Osteoblast (primary cell): ENCODE data around the gene PTDSS2. TPM values are rescaled to one million over a fixed set of nuclear protein-coding genes. Genes with fewer than 3 reads are reported as not detected.

Experiments
- DNase-seq: peaks from one replicate; pipeline ENCODE4 v3.0.0; 2011; ENCODE audit warnings: low spot score, mixed read lengths; ENCODE audit not compliant: insufficient read length; ENCODE audit errors: missing footprints
- H2AFZ ChIP-seq: 2 replicates; pipeline ENCODE4 v1.6.0; 2011; ENCODE audit warnings: mild to moderate bottlenecking, low read length
- H3K27ac ChIP-seq: 2 replicates; pipeline ENCODE4 v1.5.1; 2011; ENCODE audit warnings: mild to moderate bottlenecking, low read depth, low read length, moderate library complexity
- H3K27me3 ChIP-seq: 2 replicates; pipeline ENCODE4 v1.6.0; 2012; ENCODE audit warnings: mild to moderate bottlenecking, control low read depth, inconsistent platforms, low read length, moderate library complexity; ENCODE audit not compliant: insufficient read depth
- H3K36me3 ChIP-seq: 2 replicates; pipeline ENCODE4 v1.5.1; 2011; ENCODE audit warnings: mild to moderate bottlenecking, low read length, control low read depth, moderate library complexity; ENCODE audit not compliant: insufficient read depth
- H3K4me1 ChIP-seq: 2 replicates; pipeline ENCODE4 v1.5.1; 2011; ENCODE audit warnings: mild to moderate bottlenecking, low read length, control low read depth, moderate library complexity; ENCODE audit not compliant: insufficient read depth
- H3K4me2 ChIP-seq: 2 replicates; pipeline ENCODE4 v1.6.0; 2011; ENCODE audit warnings: mild to moderate bottlenecking, low read length; ENCODE audit not compliant: insufficient read depth
- H3K4me3 ChIP-seq: fragments of 200-600 bp; sonication (generic); 3 replicates; pipeline ENCODE4 v1.5.1; 2012; ENCODE audit warnings: mild to moderate bottlenecking, low read length, inconsistent platforms; ENCODE audit not compliant: insufficient read depth
- H3K79me2 ChIP-seq: 2 replicates; pipeline ENCODE4 v1.6.0; 2012; ENCODE audit warnings: mild to moderate bottlenecking, low read length, control low read depth, inconsistent platforms; ENCODE audit not compliant: insufficient read depth
- H3K9me3 ChIP-seq: 2 replicates; pipeline ENCODE4 v1.5.1; 2011; ENCODE audit warnings: low read depth, low read length, control low read depth
- H4K20me1 ChIP-seq: 2 replicates; pipeline ENCODE4 v1.6.0; 2012; ENCODE audit warnings: mild to moderate bottlenecking, low read length, control low read depth; ENCODE audit not compliant: insufficient read depth
- total RNA-seq: library from RNA; depleted of rRNA; stranded (reverse); fragments of >200 nt; gene quantifications from 2 replicates; pipeline ENCODE4 v1.2.3, GENCODE V29; 2012
- TF ChIP-seq, protein P1 (sequence below): IDR thresholded peaks from 2 replicates; pipeline ENCODE4 v1.5.1; 2011; ENCODE audit warnings: mild to moderate bottlenecking, low read depth, low read length, moderate library complexity; ENCODE audit errors: extremely low read depth

PTDSS2 gene
- total RNA-seq, 1 donor = 36.2 TPM

DNA sequence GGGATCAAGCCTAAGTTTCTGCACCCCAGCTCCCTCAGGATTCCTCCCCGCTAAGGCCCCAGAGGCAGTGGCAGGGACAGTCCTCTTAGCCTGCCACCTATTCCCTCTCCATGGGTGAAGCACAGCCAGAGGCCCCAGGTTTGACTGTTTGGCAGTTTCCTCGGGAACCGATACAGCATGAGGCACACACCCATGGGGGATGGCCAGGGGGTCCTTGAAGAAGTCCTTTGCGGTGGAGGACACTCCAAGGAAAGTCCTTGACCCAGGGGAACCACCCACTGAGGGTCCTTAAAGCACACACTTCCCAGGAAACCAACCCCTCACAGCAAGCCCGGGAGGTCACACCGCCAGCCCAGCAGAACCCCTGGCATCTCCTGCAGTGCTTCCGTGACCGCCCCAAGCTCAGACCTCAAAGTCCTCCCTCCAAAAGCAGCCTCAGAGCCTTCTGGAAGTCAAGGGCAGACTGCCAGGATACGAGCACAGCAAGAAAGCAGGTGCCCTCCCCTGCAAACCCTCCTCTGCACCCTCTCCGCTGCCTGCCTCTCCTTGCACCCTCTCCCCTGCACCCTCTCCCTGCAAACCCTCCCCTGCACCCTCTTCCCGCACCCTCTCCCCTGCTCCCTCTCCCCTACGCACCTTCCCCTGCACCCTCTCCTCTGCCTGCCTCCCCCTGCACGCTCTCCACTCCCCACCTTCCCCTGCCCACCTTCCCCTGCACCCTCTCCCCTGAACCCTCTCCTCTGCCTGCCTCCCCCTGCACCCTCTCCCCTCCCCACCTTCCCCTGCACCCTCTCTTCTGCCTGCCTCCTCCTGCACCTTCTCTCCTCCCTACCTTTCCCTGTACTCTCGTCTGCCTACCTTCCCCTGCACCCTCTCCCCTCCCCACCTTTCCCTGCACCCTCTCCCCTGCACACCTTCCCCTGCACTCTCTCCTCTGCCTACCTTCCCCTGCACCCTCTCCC, 36.7 kb upstream of the PTDSS2 start:
- H3K9me3 ChIP-seq = no peaks in the 10 kb centered on the region
- H4K20me1 ChIP-seq = no peaks in the 10 kb centered on the region
- H3K27me3 ChIP-seq = peaks cover 10% of the 10 kb centered on the region
- no peak overlapping the region for H3K27ac ChIP-seq
- DNase-seq = no peak
- H3K4me3 ChIP-seq = no peak overlapping the region
- H3K36me3 ChIP-seq = no peaks in the 10 kb centered on the region
- peaks cover 6% of the 10 kb centered on the region for H3K4me1 ChIP-seq
- H3K79me2 ChIP-seq = no peaks in the 10 kb centered on the region
- TF ChIP-seq, protein P1, sequence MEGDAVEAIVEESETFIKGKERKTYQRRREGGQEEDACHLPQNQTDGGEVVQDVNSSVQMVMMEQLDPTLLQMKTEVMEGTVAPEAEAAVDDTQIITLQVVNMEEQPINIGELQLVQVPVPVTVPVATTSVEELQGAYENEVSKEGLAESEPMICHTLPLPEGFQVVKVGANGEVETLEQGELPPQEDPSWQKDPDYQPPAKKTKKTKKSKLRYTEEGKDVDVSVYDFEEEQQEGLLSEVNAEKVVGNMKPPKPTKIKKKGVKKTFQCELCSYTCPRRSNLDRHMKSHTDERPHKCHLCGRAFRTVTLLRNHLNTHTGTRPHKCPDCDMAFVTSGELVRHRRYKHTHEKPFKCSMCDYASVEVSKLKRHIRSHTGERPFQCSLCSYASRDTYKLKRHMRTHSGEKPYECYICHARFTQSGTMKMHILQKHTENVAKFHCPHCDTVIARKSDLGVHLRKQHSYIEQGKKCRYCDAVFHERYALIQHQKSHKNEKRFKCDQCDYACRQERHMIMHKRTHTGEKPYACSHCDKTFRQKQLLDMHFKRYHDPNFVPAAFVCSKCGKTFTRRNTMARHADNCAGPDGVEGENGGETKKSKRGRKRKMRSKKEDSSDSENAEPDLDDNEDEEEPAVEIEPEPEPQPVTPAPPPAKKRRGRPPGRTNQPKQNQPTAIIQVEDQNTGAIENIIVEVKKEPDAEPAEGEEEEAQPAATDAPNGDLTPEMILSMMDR = no peak
- no peak overlapping the region for H2AFZ ChIP-seq
- H3K4me2 ChIP-seq = no peak overlapping the region

DNA sequence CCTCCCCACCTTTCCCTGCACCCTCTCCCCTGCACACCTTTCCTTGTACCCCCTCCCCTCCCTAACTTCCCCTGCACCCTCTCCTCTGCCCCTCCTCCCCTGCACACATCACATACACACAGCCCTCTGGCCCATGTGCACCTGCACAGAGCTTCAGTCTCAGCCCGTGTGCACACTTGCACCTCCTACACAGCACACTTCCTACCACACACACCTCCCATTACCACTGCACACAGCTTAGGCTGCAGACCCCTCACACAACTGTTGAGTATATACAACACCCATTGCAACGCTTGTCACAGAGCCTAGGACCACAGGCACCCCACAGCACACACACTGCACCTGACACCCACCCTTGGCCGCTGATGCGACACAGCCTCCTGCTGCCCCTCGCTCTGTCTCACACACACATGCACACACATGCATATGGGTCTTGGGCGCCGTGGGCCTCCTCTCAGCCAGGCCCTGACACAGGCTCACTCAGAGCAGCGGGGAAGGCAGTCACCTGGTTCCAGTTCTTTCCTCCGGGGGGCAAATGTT, 35.7 kb upstream of the PTDSS2 start:
- no peaks in the 10 kb centered on the region for H3K9me3 ChIP-seq
- H3K4me2 ChIP-seq = no peak overlapping the region
- no peaks in the 10 kb centered on the region for H4K20me1 ChIP-seq
- no peak overlapping the region for H3K4me3 ChIP-seq
- no peaks in the 10 kb centered on the region for H3K79me2 ChIP-seq
- DNase-seq = no peak
- H3K4me1 ChIP-seq = peaks cover 6% of the 10 kb centered on the region
- TF ChIP-seq, protein P1 = no peak
- H2AFZ ChIP-seq = no peak overlapping the region
- H3K27ac ChIP-seq = no peak overlapping the region
- peaks cover 13% of the 10 kb centered on the region for H3K27me3 ChIP-seq
- no peaks in the 10 kb centered on the region for H3K36me3 ChIP-seq

DNA sequence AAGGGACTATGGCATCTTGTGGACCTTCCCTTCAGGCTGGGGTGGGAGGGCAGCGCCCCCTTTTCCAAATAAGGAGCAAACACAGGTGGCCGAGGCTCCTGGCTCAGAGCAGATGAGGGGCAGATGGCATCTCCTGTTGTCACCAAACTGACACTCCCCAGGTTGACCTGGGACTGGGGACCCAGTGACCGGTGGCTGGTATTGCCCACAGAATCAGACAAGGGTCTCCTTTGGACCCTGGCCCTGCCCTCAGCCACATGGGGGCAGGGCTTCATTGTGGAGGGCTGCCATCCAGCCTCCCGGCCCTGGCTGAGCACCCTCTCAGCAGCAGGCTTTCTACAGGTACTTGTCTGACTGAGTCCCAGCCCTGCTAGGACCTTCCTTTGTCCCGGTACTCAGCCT, 34.4 kb upstream of the PTDSS2 start:
- Histone ChIP-seq H3K4me2 (no peak overlapping the region), H4K20me1 (no peaks in the 10 kb centered on the region), H3K9me3 (no peaks in the 10 kb centered on the region), H3K79me2 (no peaks in the 10 kb centered on the region), H3K36me3 (no peaks in the 10 kb centered on the region), H3K4me3 (no peak overlapping the region), H3K27me3 (peaks cover 15% of the 10 kb centered on the region), H2AFZ (no peak overlapping the region), H3K27ac (no peak overlapping the region), H3K4me1 (peaks cover 6% of the 10 kb centered on the region)
- no peak for DNase-seq
- TF ChIP-seq, protein P1 = no peak

DNA sequence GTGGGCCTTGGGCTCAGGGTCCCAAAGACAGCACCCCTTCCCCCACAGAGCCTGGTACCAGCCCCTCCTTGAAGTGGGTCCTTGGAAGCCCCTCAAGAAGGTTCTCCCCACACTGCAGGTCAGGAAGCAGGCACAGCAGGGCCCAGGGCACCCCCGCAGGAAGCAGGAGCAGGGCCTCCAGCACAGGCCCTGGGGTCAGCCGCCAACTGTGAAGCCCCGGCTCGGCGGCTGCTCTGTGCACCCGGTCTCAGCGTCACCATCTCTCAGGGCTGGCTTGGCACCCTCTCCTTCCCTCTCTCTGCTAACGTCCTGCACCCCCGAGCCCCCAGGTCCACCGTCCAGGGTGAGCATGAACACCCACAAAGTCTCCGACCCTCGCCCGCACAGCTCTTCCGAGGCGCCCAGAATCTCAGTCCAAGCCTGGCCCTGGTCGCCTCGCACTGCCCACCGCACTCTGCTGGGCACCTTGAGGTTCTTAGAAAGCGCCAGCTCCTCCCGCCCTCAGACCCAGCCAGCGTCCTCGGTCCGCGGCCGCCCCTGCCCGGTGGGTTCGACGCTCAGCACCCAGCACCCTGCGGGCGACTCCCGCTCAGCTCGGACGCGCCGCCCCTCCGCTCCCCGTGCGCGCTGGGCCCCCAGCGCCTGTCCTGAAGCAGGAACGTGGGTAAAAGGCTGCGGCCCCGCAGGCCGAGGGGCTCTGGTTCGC, 33.9 kb upstream of the PTDSS2 start:
- Histone ChIP-seq H3K27me3 (peaks cover 15% of the 10 kb centered on the region), H3K36me3 (no peaks in the 10 kb centered on the region), H2AFZ (peak overlapping the region; percentile 29), H3K4me3 (peak overlapping the region; percentile 60), H3K9me3 (no peaks in the 10 kb centered on the region), H3K4me1 (peaks cover 6% of the 10 kb centered on the region), H3K27ac (no peak overlapping the region), H4K20me1 (no peaks in the 10 kb centered on the region), H3K79me2 (no peaks in the 10 kb centered on the region), H3K4me2 (peak overlapping the region; percentile 61)
- TF ChIP-seq, protein P1 = no peak
- no peak for DNase-seq
